HUES6 (cell line): ENCODE data around the gene PVRIG.
"Not testable (repeated sequence)": the region's sequence is repeated elsewhere in the genome, so short reads cannot be mapped to it uniquely, and the experiment has no call there.

Experiments
- H3K27ac ChIP-seq: 2 replicates; pipeline ENCODE4 v1.7.0; 2013; ENCODE audit warnings: low read depth, mild to moderate bottlenecking, low read length, inconsistent platforms
- H3K27me3 ChIP-seq: 2 replicates; pipeline ENCODE4 v1.6.1; 2013; ENCODE audit warnings: low read length; ENCODE audit not compliant: control insufficient read depth, insufficient read depth
- H3K36me3 ChIP-seq: 2 replicates; pipeline ENCODE4 v1.6.1; 2013; ENCODE audit warnings: low read length; ENCODE audit not compliant: control insufficient read depth, insufficient read depth
- H3K4me1 ChIP-seq: 2 replicates; pipeline ENCODE4 v1.6.1; 2013; ENCODE audit warnings: low read length; ENCODE audit not compliant: control insufficient read depth, insufficient read depth
- H3K4me3 ChIP-seq: 2 replicates; pipeline ENCODE4 v1.5.1; 2013; ENCODE audit warnings: low read depth, low read length
- H3K9ac ChIP-seq: one replicate; pipeline ENCODE4 v1.6.1; 2013; ENCODE audit warnings: mild to moderate bottlenecking, low read length
- H3K9me3 ChIP-seq: 2 replicates; pipeline ENCODE4 v1.6.1; 2013; ENCODE audit warnings: low read depth, low read length; ENCODE audit not compliant: control insufficient read depth, insufficient read depth

Gene PVRIG

GRCh38 chr7:100198266-100198665 is 21.5 kb upstream of the PVRIG start:
- no peaks in the 10 kb centered on the region for H3K36me3 ChIP-seq
- H3K9me3 ChIP-seq = no peaks in the 10 kb centered on the region
- H3K27me3 ChIP-seq = peaks cover 15% of the 10 kb centered on the region; the same call in 1 of the 2 replicates
- H3K4me3 ChIP-seq = no peak overlapping the region
- H3K4me1 ChIP-seq = peaks cover 8% of the 10 kb centered on the region; the same call in 1 of the 2 replicates
- no peak overlapping the region for H3K27ac ChIP-seq
- no peak overlapping the region for H3K9ac ChIP-seq

GRCh38 chr7:100200693-100201092 is 19.1 kb upstream of the PVRIG start:
- no peak overlapping the region for H3K9ac ChIP-seq
- no peak overlapping the region for H3K4me3 ChIP-seq
- H3K27ac ChIP-seq = no peak overlapping the region
- no peaks in the 10 kb centered on the region for H3K36me3 ChIP-seq
- H3K27me3 ChIP-seq = peaks cover 15% of the 10 kb centered on the region; the same call in 1 of the 2 replicates
- H3K9me3 ChIP-seq = no peaks in the 10 kb centered on the region
- H3K4me1 ChIP-seq = peaks cover 8% of the 10 kb centered on the region; the same call in 1 of the 2 replicates

- Histone ChIP-seq H3K9ac (no peak overlapping the region), H3K9me3 (no peaks in the 10 kb centered on the region), H3K4me3 (no peak overlapping the region), H3K36me3 (no peaks in the 10 kb centered on the region), H3K4me1 (peaks cover 8% of the 10 kb centered on the region; the same call in 1 of the 2 replicates), H3K27me3 (peaks cover 15% of the 10 kb centered on the region; the same call in 1 of the 2 replicates), H3K27ac (no peak overlapping the region)
Measured at GRCh38 chr7:100204454-100204853, 15.3 kb upstream of the PVRIG start.

GRCh38 chr7:100208911-100209408 is 10.8 kb upstream of the PVRIG start:
- no peaks in the 10 kb centered on the region for H3K9me3 ChIP-seq
- H3K27ac ChIP-seq = no peak overlapping the region
- H3K4me3 ChIP-seq = no peak overlapping the region
- H3K9ac ChIP-seq = no peak overlapping the region
- H3K27me3 ChIP-seq = peaks cover 28% of the 10 kb centered on the region
- no peaks in the 10 kb centered on the region for H3K4me1 ChIP-seq
- no peaks in the 10 kb centered on the region for H3K36me3 ChIP-seq

- no peaks in the 10 kb centered on the region for H3K4me1 ChIP-seq
- H3K27me3 ChIP-seq = peaks cover 28% of the 10 kb centered on the region
- no peaks in the 10 kb centered on the region for H3K9me3 ChIP-seq
- no peak overlapping the region for H3K9ac ChIP-seq
- no peak overlapping the region for H3K27ac ChIP-seq
- H3K36me3 ChIP-seq = no peaks in the 10 kb centered on the region
- no peak overlapping the region for H3K4me3 ChIP-seq
Measured at GRCh38 chr7:100209493-100209892, 10.3 kb upstream of the PVRIG start.

GRCh38 chr7:100210805-100211204 is 8.9 kb upstream of the PVRIG start:
- Histone ChIP-seq H3K36me3 (no peaks in the 10 kb centered on the region), H3K27ac (no peak overlapping the region), H3K4me3 (no peak overlapping the region)

GRCh38 chr7:100211342-100211780 is 8.4 kb upstream of the PVRIG start:
- no peaks in the 10 kb centered on the region for H3K9me3 ChIP-seq
- H3K4me3 ChIP-seq = no peak overlapping the region
- peaks cover 28% of the 10 kb centered on the region for H3K27me3 ChIP-seq
- H3K9ac ChIP-seq = no peak overlapping the region
- H3K36me3 ChIP-seq = no peaks in the 10 kb centered on the region
- no peaks in the 10 kb centered on the region for H3K4me1 ChIP-seq
- H3K27ac ChIP-seq = no peak overlapping the region

More at GRCh38 chr7:100210805-100211204, 8.9 kb upstream of the PVRIG start:
- H3K27me3 ChIP-seq = peaks cover 28% of the 10 kb centered on the region
- H3K4me1 ChIP-seq = no peaks in the 10 kb centered on the region
- H3K9ac ChIP-seq = no peak overlapping the region
- no peaks in the 10 kb centered on the region for H3K9me3 ChIP-seq

GRCh38 chr7:100212631-100213286 is 7.0 kb upstream of the PVRIG start:
- no peaks in the 10 kb centered on the region for H3K4me1 ChIP-seq
- H3K27me3 ChIP-seq = peaks cover 28% of the 10 kb centered on the region
- no peak overlapping the region for H3K9ac ChIP-seq
- no peaks in the 10 kb centered on the region for H3K9me3 ChIP-seq
- H3K36me3 ChIP-seq = no peaks in the 10 kb centered on the region
- no peak overlapping the region for H3K4me3 ChIP-seq
- H3K27ac ChIP-seq = no peak overlapping the region

- Histone ChIP-seq H3K4me3 (no peak overlapping the region), H3K36me3 (no peaks in the 10 kb centered on the region), H3K27me3 (peaks cover 28% of the 10 kb centered on the region), H3K9ac (no peak overlapping the region), H3K4me1 (no peaks in the 10 kb centered on the region), H3K9me3 (no peaks in the 10 kb centered on the region), H3K27ac (no peak overlapping the region)
Measured at GRCh38 chr7:100213672-100214071, 6.1 kb upstream of the PVRIG start.

- H3K27ac ChIP-seq, H3K9me3 ChIP-seq, H3K4me3 ChIP-seq, H3K36me3 ChIP-seq, H3K9ac ChIP-seq, H3K4me1 ChIP-seq: not testable (repeated sequence)
- H3K27me3 ChIP-seq = peaks cover 23% of the 10 kb centered on the region
Measured at GRCh38 chr7:100214356-100214755, 5.4 kb upstream of the PVRIG start.

- Histone ChIP-seq H3K36me3 (no peaks in the 10 kb centered on the region; the same call in 1 of the 2 replicates), H3K9ac (no peak overlapping the region), H3K4me3 (no peak overlapping the region), H3K27me3 (peaks cover 12% of the 10 kb centered on the region; the same call in 1 of the 2 replicates), H3K27ac (no peak overlapping the region), H3K9me3 (no peaks in the 10 kb centered on the region), H3K4me1 (no peaks in the 10 kb centered on the region)
Measured at GRCh38 chr7:100215895-100216294, 3.9 kb upstream of the PVRIG start.
